Ovary (tissue), 3 donors: ENCODE measurements around the gene TRAF3.

Source experiments
- CTCF ChIP-seq, 3 donors: fragments of 450-650 bp in 2 of 3; fragments of 200-600 bp in 1 of 3; IDR thresholded peaks; one replicate each; pipeline versions ENCODE4 v1.5.1 to v1.8.0; 2016 to 2022; ENCODE audit warnings: antibody characterized with exemption in 3 of 3, mild to moderate bottlenecking in 1 of 3
- EP300 ChIP-seq: sonication (generic); formaldehyde crosslinking; IDR thresholded peaks from one replicate; pipeline ENCODE4 v1.6.1; 2017; ENCODE audit warnings: antibody characterized with exemption
- donor health status: DM: no; HTN: no; CAD: no.

GRCh38 chr14:102838501-102838900 lies 61.3 kb downstream of the TRAF3 start:
- no peak for TF ChIP-seq CTCF (IDR thresholded peaks at IDR 0.05)
- TF ChIP-seq EP300 = no peak
